Fibroblast of the aortic adventitia (primary cell): ENCODE data around the gene TSPOAP1. TPM values are rescaled to one million over a fixed set of nuclear protein-coding genes. Genes with fewer than 3 reads are reported as not detected.

Experiments
- DNase-seq: peaks from one replicate; pipeline ENCODE4 v3.0.0-alpha.2; 2010; ENCODE audit warnings: low read depth
- H3K4me3 ChIP-seq: 2 replicates; pipeline ENCODE4 v1.5.1; 2011; ENCODE audit warnings: low read depth, mild to moderate bottlenecking, control low read depth, low read length, moderate library complexity
- CTCF ChIP-seq: IDR thresholded peaks from 2 replicates; pipeline ENCODE4 v1.5.1; 2011; ENCODE audit warnings: mild to moderate bottlenecking, low read length, control low read depth, inconsistent platforms; ENCODE audit not compliant: insufficient read depth
- total RNA-seq: library from RNA; depleted of rRNA; stranded (reverse); fragments of >200 nt; gene quantifications from 2 replicates; pipeline ENCODE4 v1.2.3, GENCODE V29; 2012; ENCODE audit warnings: low replicate concordance

Gene TSPOAP1
- total RNA-seq, 1 donor, result 0.18 TPM

GRCh38 chr17:58285422-58285810 lies 43.2 kb downstream of the TSPOAP1 start:
- no peak for TF ChIP-seq CTCF
- no peak overlapping the region for H3K4me3 ChIP-seq
- DNase-seq, result peak; percentile 19

GRCh38 chr17:58284613-58285421 lies 43.8 kb downstream of the TSPOAP1 start:
- DNase-seq, result no peak
- H3K4me3 ChIP-seq, result no peak overlapping the region
- TF ChIP-seq CTCF, result no peak

- TF ChIP-seq CTCF, result no peak
- no peak for DNase-seq
- H3K4me3 ChIP-seq, result no peak overlapping the region
Observed at GRCh38 chr17:58283674-58284612, 44.7 kb downstream of the TSPOAP1 start.

GRCh38 chr17:58282442-58282841 lies 46.2 kb downstream of the TSPOAP1 start:
- no peak for DNase-seq
- no peak for TF ChIP-seq CTCF

GRCh38 chr17:58281511-58282011 lies 47.0 kb downstream of the TSPOAP1 start:
- DNase-seq, result no peak
- H3K4me3 ChIP-seq, result no peak overlapping the region
- no peak for TF ChIP-seq CTCF

More at GRCh38 chr17:58282442-58282841, 46.2 kb downstream of the TSPOAP1 start:
- H3K4me3 ChIP-seq, result no peak overlapping the region

GRCh38 chr17:58280480-58281217 lies 47.9 kb downstream of the TSPOAP1 start, which contains the start of gene MPO:
TSS of gene MPO (minus strand) at chr17:58280935. CDS start at chr17:58280758, 177 bp downstream.
- DNase-seq, result no peak
- TF ChIP-seq CTCF, result no peak
- H3K4me3 ChIP-seq, result no peak within 1 kb of the TSS
